Lower leg skin (tissue), 3 donors: ENCODE results near the gene STRIT1.

Experiments
- POLR2A ChIP-seq, 2 donors: fragments of 450-650 bp; IDR thresholded peaks; one replicate each; pipeline ENCODE4 v1.6.1; 2016 to 2017; ENCODE audit warnings: antibody characterized with exemption in 2 of 2, mild to moderate bottlenecking in 1 of 2, moderate library complexity in 1 of 2
- TF ChIP-seq, protein P1 (sequence below), 3 donors: fragments of 450-650 bp; IDR thresholded peaks; one replicate each; pipeline ENCODE4 v1.5.1; 2016; ENCODE audit warnings: antibody characterized with exemption in 3 of 3, mild to moderate bottlenecking in 3 of 3, moderate library complexity in 2 of 3

DNA sequence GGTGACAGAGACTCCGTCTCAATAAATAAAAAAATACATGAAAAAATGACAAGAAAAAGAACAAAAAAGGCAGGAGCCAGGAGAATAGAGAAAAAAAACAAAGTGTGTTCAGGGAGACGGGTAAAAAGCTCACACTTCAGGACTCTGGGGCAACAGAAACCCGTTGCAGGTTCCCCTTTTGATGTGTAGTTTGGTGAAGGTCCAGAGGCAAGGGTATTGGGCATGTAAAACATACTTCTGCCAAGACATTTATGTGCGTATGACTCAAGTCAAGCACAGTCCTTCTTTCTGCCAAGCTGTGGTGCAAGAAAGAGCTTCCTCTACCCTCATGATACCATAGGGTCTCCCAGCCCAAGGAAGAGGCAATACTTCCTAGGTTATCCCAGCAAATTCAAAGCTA lies 33.4 kb upstream of the STRIT1 start:
- TF ChIP-seq, protein P1, sequence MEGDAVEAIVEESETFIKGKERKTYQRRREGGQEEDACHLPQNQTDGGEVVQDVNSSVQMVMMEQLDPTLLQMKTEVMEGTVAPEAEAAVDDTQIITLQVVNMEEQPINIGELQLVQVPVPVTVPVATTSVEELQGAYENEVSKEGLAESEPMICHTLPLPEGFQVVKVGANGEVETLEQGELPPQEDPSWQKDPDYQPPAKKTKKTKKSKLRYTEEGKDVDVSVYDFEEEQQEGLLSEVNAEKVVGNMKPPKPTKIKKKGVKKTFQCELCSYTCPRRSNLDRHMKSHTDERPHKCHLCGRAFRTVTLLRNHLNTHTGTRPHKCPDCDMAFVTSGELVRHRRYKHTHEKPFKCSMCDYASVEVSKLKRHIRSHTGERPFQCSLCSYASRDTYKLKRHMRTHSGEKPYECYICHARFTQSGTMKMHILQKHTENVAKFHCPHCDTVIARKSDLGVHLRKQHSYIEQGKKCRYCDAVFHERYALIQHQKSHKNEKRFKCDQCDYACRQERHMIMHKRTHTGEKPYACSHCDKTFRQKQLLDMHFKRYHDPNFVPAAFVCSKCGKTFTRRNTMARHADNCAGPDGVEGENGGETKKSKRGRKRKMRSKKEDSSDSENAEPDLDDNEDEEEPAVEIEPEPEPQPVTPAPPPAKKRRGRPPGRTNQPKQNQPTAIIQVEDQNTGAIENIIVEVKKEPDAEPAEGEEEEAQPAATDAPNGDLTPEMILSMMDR (IDR thresholded peaks at IDR 0.05) = no peak
- no peak for TF ChIP-seq POLR2A (IDR thresholded peaks at IDR 0.05)
